Adrenal gland (tissue), 19 donors: Measurements from ENCODE around the gene PFN1. TPM values are rescaled to one million over a fixed set of nuclear protein-coding genes. Genes with fewer than 3 reads are reported as not detected.

ENCODE experiments used
- DNase-seq, 7 donors: peaks; one replicate each; pipeline ENCODE4 v3.0.0-alpha.2; 2019 to 2020
- H3K27ac ChIP-seq, 5 donors: fragments of 200-600 bp; sonication (generic) in 4 of 5; 1 replicate in 3 of 5; 2 replicates in 2 of 5; pipeline versions ENCODE4 v1.5.1 to v1.8.0; 2016 to 2020; ENCODE audit warnings: mild to moderate bottlenecking in 1 of 5
- H3K27me3 ChIP-seq: fragments of 200-600 bp; 2 replicates; pipeline ENCODE4 v1.8.0; 2021
- H3K36me3 ChIP-seq, 2 donors: fragments of 200-600 bp; replicated peaks in 1 of 2; 1 replicate in 1 of 2; 2 replicates in 1 of 2; pipeline versions ENCODE4 v1.5.1 to v1.8.0; 2018 to 2022
- H3K4me1 ChIP-seq, 2 donors: fragments of 200-600 bp; replicated peaks in 1 of 2; 1 replicate in 1 of 2; 2 replicates in 1 of 2; pipeline versions ENCODE4 v1.5.1 to v1.8.0; 2018 to 2021
- H3K4me3 ChIP-seq, 4 donors: fragments of 200-600 bp; sonication (generic) in 3 of 4; one replicate each; pipeline ENCODE4 v1.5.1; 2016 to 2018
- H3K9me3 ChIP-seq, 3 donors: fragments of 200-600 bp; sonication (generic) in 1 of 3; replicated peaks in 1 of 3; 1 replicate in 2 of 3; 2 replicates in 1 of 3; pipeline versions ENCODE4 v1.5.1 to v1.8.0; 2016 to 2021
- POLR2A ChIP-seq, 2 donors: fragments of 450-650 bp; IDR thresholded peaks; one replicate each; pipeline ENCODE4 v1.6.1; 2017; ENCODE audit warnings: antibody characterized with exemption in 2 of 2, mild to moderate bottlenecking in 2 of 2, moderate library complexity in 1 of 2
- WGBS, 4 donors: extraction: QIAGEN DNeasy Blood & Tissue Kit in 2 of 4; methylation state at CpG; one replicate each; pipeline versions ENCODE4 v1.1.5 to v1.1.7; 2013 to 2017; 5-methylcytosine and 5-hydroxymethylcytosine counted together
- intact Hi-C, 2 donors: fragments of 100-400 bp; cut with DNase I; formaldehyde crosslinking; loops; one replicate each; pipeline versions ENCODE4 v1.14.1 to v1.15.0; 2022 to 2023
- long read RNA-seq, 10 donors: library from polyadenylated mRNA in 3 of 10; unstranded in 2 of 10; stranded (forward) in 1 of 10; transcript quantifications; one replicate each; pipeline ENCODE4 v2.0.0 and lab custom pipeline, GENCODE V29; 2021 to 2026
- polyA plus RNA-seq, 3 donors: library from polyadenylated mRNA; stranded (reverse); fragments of 200-250 nt in 2 of 3; fragments of 350-450 nt in 1 of 3; fragmentation: Illumina TruSeq in 1 of 3; extraction: RNeasy Lipid Tissue Mini Kit (QIAGEN cat#74804) in 1 of 3; gene quantifications; one replicate each; pipeline ENCODE4 v1.2.3, GENCODE V29; 2013 to 2014
- total RNA-seq, 9 donors: library from RNA; depleted of rRNA in 4 of 9; stranded (reverse); fragments of >200 nt in 4 of 9; fragments of 120-200 nt in 1 of 9; fragmentation: NEBNext Ultra II Directional in 1 of 9; extraction: Animal tissue kit (Norgen Biotek cat#: 25700) in 1 of 9; gene quantifications; one replicate each; pipeline versions ENCODE4 v1.1.0 to v1.2.4, GENCODE V29; 2013 to 2023
- TF ChIP-seq, protein P1 (sequence below), 6 experiments: fragments of 450-650 bp in 4 of 6; fragments of 200-600 bp in 2 of 6; sonication (generic) in 1 of 6; IDR thresholded peaks; 1 replicate in 5 of 6; 2 replicates in 1 of 6; pipeline versions ENCODE4 v1.5.1 to v1.8.0; 2016 to 2021; ENCODE audit warnings: antibody characterized with exemption in 6 of 6, mild to moderate bottlenecking in 2 of 6, moderate library complexity in 1 of 6
- donor health status: healthy with polysubstance abuse.
- donor health status: Bipolar disorder and iron deficiency.
- donor health status: DM: yes; HTN: yes; CAD: no.
- donor health status: DM: no; HTN: no; CAD: no.
- donor health status: DM: no; HTN: no; CAD: no.
- donor health status: DM: yes; HTN: yes; CAD: no.

Gene PFN1
- 1,000 to 10,000 TPM in 1 of 9 donors, 100 to 1,000 TPM in 8; 311 to 1,056 (median 451) TPM for total RNA-seq
- polyA plus RNA-seq, result 100 to 1,000 TPM; 310 to 593 (median 390) TPM
- long read RNA-seq, donor 1, transcript PFN1-203 (2 exons, 1,173 nt), result minor isoform, 76 of 546 reads
- long read RNA-seq, donor 1, transcript PFN1-201 (3 exons, 1,291 nt), result major isoform, 435 of 546 reads
- long read RNA-seq, donor 1, partial matches to known transcripts, result 20 of 546 reads
- long read RNA-seq, donor 1, other reads (novel, unspliced or antisense), result 15 of 546 reads
- long read RNA-seq, donor 2, transcript PFN1-203 (2 exons, 1,173 nt), result minor isoform, 61 of 324 reads
- long read RNA-seq, donor 2, transcript PFN1-201 (3 exons, 1,291 nt), result major isoform, 246 of 324 reads
- long read RNA-seq, donor 2, partial matches to known transcripts, result 11 of 324 reads
- long read RNA-seq, donor 2, other reads (novel, unspliced or antisense), result 6 of 324 reads
- long read RNA-seq, donor 3, transcript PFN1-203 (2 exons, 1,173 nt), result minor isoform, 58 of 466 reads
- long read RNA-seq, donor 3, transcript PFN1-201 (3 exons, 1,291 nt), result major isoform, 385 of 466 reads
- long read RNA-seq, donor 3, partial matches to known transcripts, result 7 of 466 reads
- long read RNA-seq, donor 3, other reads (novel, unspliced or antisense), result 16 of 466 reads
- long read RNA-seq, donor 4, transcript PFN1-201 (3 exons, 1,291 nt), result major isoform, 340 of 344 reads
- long read RNA-seq, donor 4, partial matches to known transcripts, result 0 of 344 reads
- long read RNA-seq, donor 4, other reads (novel, unspliced or antisense), result 3 of 344 reads
- long read RNA-seq, donor 5, transcript PFN1-201 (3 exons, 1,291 nt), result major isoform, 578 of 597 reads
- long read RNA-seq, donor 5, transcript PFN1-203 (2 exons, 1,173 nt), result minor isoform, 5 of 597 reads
- long read RNA-seq, donor 5, partial matches to known transcripts, result 0 of 597 reads
- long read RNA-seq, donor 5, other reads (novel, unspliced or antisense), result 14 of 597 reads
- long read RNA-seq, donor 6, transcript PFN1-201 (3 exons, 1,291 nt), result major isoform, 286 of 291 reads
- long read RNA-seq, donor 6, partial matches to known transcripts, result 0 of 291 reads
- long read RNA-seq, donor 6, other reads (novel, unspliced or antisense), result 2 of 291 reads
- long read RNA-seq, donor 7, transcript PFN1-201 (3 exons, 1,291 nt), result major isoform, 237 of 302 reads
- long read RNA-seq, donor 7, transcript PFN1-203 (2 exons, 1,173 nt), result minor isoform, 51 of 302 reads
- long read RNA-seq, donor 7, partial matches to known transcripts, result 8 of 302 reads
- long read RNA-seq, donor 7, other reads (novel, unspliced or antisense), result 6 of 302 reads
- long read RNA-seq, donor 8, transcript PFN1-203 (2 exons, 1,173 nt), result minor isoform, 71 of 575 reads
- long read RNA-seq, donor 8, transcript PFN1-201 (3 exons, 1,291 nt), result major isoform, 467 of 575 reads
- long read RNA-seq, donor 8, partial matches to known transcripts, result 15 of 575 reads
- long read RNA-seq, donor 8, other reads (novel, unspliced or antisense), result 22 of 575 reads
- long read RNA-seq, donor 9, transcript PFN1-203 (2 exons, 1,173 nt), result minor isoform, 59 of 454 reads
- long read RNA-seq, donor 9, transcript PFN1-201 (3 exons, 1,291 nt), result major isoform, 301 of 454 reads
- long read RNA-seq, donor 9, partial matches to known transcripts, result 80 of 454 reads
- long read RNA-seq, donor 9, other reads (novel, unspliced or antisense), result 14 of 454 reads
- long read RNA-seq, donor 10, transcript PFN1-201 (3 exons, 1,291 nt), result major isoform, 241 of 343 reads
- long read RNA-seq, donor 10, transcript PFN1-203 (2 exons, 1,173 nt), result minor isoform, 36 of 343 reads
- long read RNA-seq, donor 10, partial matches to known transcripts, result 47 of 343 reads
- long read RNA-seq, donor 10, other reads (novel, unspliced or antisense), result 19 of 343 reads

DNA sequence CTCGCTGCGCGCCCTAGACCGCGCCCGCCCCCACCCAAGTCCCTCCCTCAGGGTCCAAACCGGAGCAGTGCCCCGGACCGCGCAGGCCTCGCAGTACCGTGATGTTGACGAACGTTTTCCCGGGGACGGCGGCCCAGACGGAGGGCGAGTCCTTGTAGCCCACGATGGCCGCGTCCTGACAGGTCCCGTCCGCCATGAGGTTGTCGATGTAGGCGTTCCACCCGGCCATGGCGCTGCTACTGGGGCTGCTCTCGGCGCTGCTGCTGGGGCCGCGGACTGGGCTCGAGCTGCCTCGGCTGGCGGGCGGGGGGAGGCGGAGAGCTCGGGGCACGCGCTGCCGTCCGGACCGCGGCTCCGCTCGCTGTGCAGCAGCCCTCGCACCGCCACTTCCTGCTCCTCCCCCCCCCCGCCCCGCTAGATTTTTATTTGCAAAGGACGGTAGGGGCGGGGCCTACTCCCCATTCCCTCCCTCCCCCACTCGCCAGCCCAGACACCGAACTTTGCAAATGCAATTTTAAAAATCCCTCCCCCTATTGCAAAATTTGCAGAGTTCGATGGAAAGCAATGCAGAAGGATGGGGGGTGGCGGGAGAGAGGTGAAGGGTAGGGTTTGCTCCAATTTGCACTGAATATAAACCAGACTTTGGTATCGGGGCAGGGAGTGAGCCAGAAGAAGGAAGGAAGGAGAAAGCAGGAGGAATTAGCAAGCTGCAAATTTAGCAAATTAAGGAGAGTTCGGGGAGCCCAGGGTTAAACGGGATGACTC lies at the start of gene PFN1:
PFN1 (minus strand) TSS at position 365 of the 765 bp plus-strand sequence; CDS start at position 229, 136 bp downstream.
- no peaks in the 10 kb centered on the region for H3K27me3 ChIP-seq
- peak within 1 kb of the TSS; percentile 85 to 98 (median 98) for H3K4me3 ChIP-seq
- H3K36me3 ChIP-seq, result peaks cover 0 to 34% of the 10 kb centered on the region in 2 donors
- WGBS, 4 donors, result 0 to 1% (median 0%) methylated on average over 10 to 59 of the region's 59 CpGs
- H3K4me1 ChIP-seq, result peaks cover 30 to 39% of the 10 kb centered on the region in 2 donors
- TF ChIP-seq, protein P1, sequence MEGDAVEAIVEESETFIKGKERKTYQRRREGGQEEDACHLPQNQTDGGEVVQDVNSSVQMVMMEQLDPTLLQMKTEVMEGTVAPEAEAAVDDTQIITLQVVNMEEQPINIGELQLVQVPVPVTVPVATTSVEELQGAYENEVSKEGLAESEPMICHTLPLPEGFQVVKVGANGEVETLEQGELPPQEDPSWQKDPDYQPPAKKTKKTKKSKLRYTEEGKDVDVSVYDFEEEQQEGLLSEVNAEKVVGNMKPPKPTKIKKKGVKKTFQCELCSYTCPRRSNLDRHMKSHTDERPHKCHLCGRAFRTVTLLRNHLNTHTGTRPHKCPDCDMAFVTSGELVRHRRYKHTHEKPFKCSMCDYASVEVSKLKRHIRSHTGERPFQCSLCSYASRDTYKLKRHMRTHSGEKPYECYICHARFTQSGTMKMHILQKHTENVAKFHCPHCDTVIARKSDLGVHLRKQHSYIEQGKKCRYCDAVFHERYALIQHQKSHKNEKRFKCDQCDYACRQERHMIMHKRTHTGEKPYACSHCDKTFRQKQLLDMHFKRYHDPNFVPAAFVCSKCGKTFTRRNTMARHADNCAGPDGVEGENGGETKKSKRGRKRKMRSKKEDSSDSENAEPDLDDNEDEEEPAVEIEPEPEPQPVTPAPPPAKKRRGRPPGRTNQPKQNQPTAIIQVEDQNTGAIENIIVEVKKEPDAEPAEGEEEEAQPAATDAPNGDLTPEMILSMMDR (IDR thresholded peaks at IDR 0.05), result no peak
- TF ChIP-seq POLR2A (IDR thresholded peaks at IDR 0.05), result peak; percentile 87 to 90
- H3K27ac ChIP-seq, result peak within 1 kb of the TSS; percentile 87 to 99 (median 96)
- peak; percentile 92 to 96 (median 94) for DNase-seq
- intact Hi-C loops, result no loop called here
- no peaks in the 10 kb centered on the region for H3K9me3 ChIP-seq

DNA sequence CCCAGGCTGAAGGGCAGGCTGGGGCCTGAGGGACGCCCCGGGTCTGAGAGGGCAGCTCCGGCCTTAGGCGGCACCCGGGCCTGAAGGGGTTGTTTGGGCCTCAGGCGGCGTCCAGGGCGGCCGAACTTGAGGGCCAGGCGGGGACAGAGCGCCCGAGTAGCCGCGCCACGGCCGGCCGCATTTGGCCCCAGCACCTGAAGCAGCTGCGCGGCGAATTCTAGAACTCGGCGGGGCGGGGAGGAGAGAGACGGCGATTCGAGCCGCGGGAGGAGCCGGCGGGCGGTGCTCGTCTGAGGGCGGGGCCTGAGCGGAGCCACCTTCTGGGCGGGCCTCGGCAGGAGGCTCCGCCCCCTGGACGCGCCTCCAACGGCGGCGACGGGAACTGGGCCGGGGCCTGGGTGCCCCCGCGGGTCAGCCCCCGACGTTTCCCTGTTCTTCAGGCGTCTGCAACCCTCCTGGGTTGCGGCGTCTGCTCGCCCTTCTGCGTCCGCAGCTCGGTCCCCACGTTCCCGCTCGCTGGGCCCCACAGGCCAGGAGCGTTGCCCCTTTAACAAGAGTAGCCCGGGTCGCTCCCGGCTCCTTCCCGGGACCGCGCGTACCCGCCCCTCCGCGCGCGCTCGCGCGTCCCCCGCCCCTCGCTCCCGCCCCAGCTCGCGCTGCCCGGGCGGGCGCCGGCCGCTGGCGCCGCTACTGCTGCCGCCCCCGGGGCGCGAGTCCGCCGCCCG lies 49.1 kb upstream of the PFN1 start, which contains the start of the genes INCA1 and KIF1C:
INCA1 (minus strand) TSS at position 221 of the 725 bp plus-strand sequence. CDS start 3,085 bp downstream, outside the sequence.
KIF1C (plus strand) TSS at position 649 of the 725 bp plus-strand sequence. CDS start 2,297 bp downstream, outside the sequence.
- 0 to 1% (median 1%) methylated on average over 10 to 90 of the region's 93 CpGs for WGBS, 4 donors
- intact Hi-C loops, result loop anchor here in 1 of 2 donors (5.0 kb wide), 1 partner anchor 60 kb away; no protein-coding TSS in a partner anchor
- no peaks in the 10 kb centered on the region for H3K27me3 ChIP-seq

More for the DNA sequence above, 49.1 kb upstream of the PFN1 start, which contains the start of the genes INCA1 and KIF1C:
- Histone ChIP-seq H3K9me3 (no peaks in the 10 kb centered on the region), H3K27ac (peak within 1 kb of the TSS in 4 of 5 donors; percentile 67 to 90 (median 85)), H3K4me1 (peaks cover 24 to 26% of the 10 kb centered on the region in 2 donors), H3K36me3 (peaks cover 0 to 17% of the 10 kb centered on the region in 2 donors), H3K4me3 (peak within 1 kb of the TSS; percentile 27 to 81 (median 70))
- DNase-seq, result peak; percentile 90 to 95 (median 93)
- peak; percentile 37 to 82 for TF ChIP-seq POLR2A (IDR thresholded peaks at IDR 0.05)
- TF ChIP-seq, protein P1 (IDR thresholded peaks at IDR 0.05), result peak in 4 of 6 experiments; percentile 33 to 47 (median 40)
